B cell (primary cell): Measurements from ENCODE around the gene ATP1B2. TPM values are rescaled to one million over a fixed set of nuclear protein-coding genes. Genes with fewer than 3 reads are reported as not detected.
A peak's percentile ranks its signal among the peaks of the same experiment; 100 is the strongest.

ENCODE experiments used
- ATAC-seq: fragments of 200-7000 bp; cut with Tn5 transposase; one replicate; pipeline ENCODE4 v1.10.0; 2021; ENCODE audit warnings: low read depth, mild to moderate bottlenecking, moderate number of reproducible peaks, moderate library complexity
- CTCF ChIA-PET: fragments of 350-600 bp; sonication (Branson Sonifier 250); formaldehyde crosslinking; loops from one replicate; lab custom pipeline; 2021; ENCODE audit warnings: antibody characterized with exemption, inconsistent platforms; lab: Charles Lee
- POLR2A ChIA-PET: fragments of 350-600 bp; sonication (Branson Sonifier 250); formaldehyde crosslinking; loops from one replicate; lab custom pipeline; 2021; ENCODE audit warnings: antibody characterized with exemption; lab: Charles Lee
- DNase-seq: peaks from one replicate; pipeline ENCODE4 v3.0.0; 2013
- H2AFZ ChIP-seq: 2 replicates; pipeline ENCODE4 v1.6.1; 2012; ENCODE audit warnings: mild to moderate bottlenecking, low read depth, low read length; ENCODE audit not compliant: insufficient read depth, poor library complexity, severe bottlenecking
- H3K27ac ChIP-seq, 2 donors: 1 replicate in 1 of 2; 2 replicates in 1 of 2; pipeline ENCODE4 v1.5.1; 2012 to 2013; ENCODE audit warnings: low read length in 2 of 2, mild to moderate bottlenecking in 2 of 2, moderate library complexity in 1 of 2
- H3K27me3 ChIP-seq, 4 experiments: fragments of 200-600 bp in 1 of 4; sonication (generic) in 1 of 4; replicated peaks in 1 of 4; 1 replicate in 2 of 4; 2 replicates in 2 of 4; pipeline versions ENCODE4 v1.6.1 to v1.7.0; 2013 to 2016; ENCODE audit warnings: low read length in 3 of 4, mild to moderate bottlenecking in 2 of 4, mixed read lengths in 1 of 4, moderate library complexity in 1 of 4; ENCODE audit not compliant: insufficient read depth in 4 of 4, control insufficient read depth in 3 of 4; ENCODE audit errors: control extremely low read depth in 1 of 4
- H3K36me3 ChIP-seq, 2 experiments: replicated peaks in 1 of 2; 1 replicate in 1 of 2; 2 replicates in 1 of 2; pipeline versions ENCODE4 v1.6.1 to v1.7.1; 2013; ENCODE audit warnings: low read length in 1 of 2; ENCODE audit not compliant: insufficient read depth in 2 of 2, control insufficient read depth in 1 of 2; ENCODE audit errors: control extremely low read depth in 1 of 2, extremely low read depth in 1 of 2
- H3K4me1 ChIP-seq, 2 donors: fragments of 200-600 bp in 1 of 2; sonication (generic) in 1 of 2; 1 replicate in 1 of 2; 2 replicates in 1 of 2; pipeline versions ENCODE4 v1.5.1 to v1.6.1; 2013 to 2017; ENCODE audit warnings: low read length in 2 of 2; ENCODE audit not compliant: control insufficient read depth in 2 of 2, insufficient read depth in 2 of 2
- H3K4me2 ChIP-seq: replicated peaks from 2 replicates; pipeline ENCODE3; 2012; ENCODE audit warnings: mild to moderate bottlenecking, low read depth, low read length; ENCODE audit not compliant: poor library complexity, severe bottlenecking
- H3K4me3 ChIP-seq, 5 experiments: fragments of 200-600 bp in 1 of 5; sonication (generic) in 1 of 5; 1 replicate in 3 of 5; 2 replicates in 2 of 5; pipeline versions ENCODE4 v1.5.1 to v1.7.0; 2011 to 2016; ENCODE audit warnings: low read length in 4 of 5, mild to moderate bottlenecking in 4 of 5, low read depth in 2 of 5, control low read depth in 1 of 5, moderate library complexity in 1 of 5; ENCODE audit not compliant: insufficient read depth in 1 of 5; ENCODE audit errors: control extremely low read depth in 1 of 5, extremely low read depth in 1 of 5
- H3K79me2 ChIP-seq: fragments of 200-600 bp; sonication (generic); one replicate; pipeline ENCODE4 v1.6.0; 2016; ENCODE audit warnings: low read length; ENCODE audit not compliant: control insufficient read depth, insufficient read depth
- H3K9ac ChIP-seq: fragments of 200-600 bp; sonication (generic); 2 replicates; pipeline ENCODE4 v1.6.1; 2017; ENCODE audit warnings: mild to moderate bottlenecking, low read length, moderate library complexity
- H3K9me3 ChIP-seq, 3 donors: one replicate each; pipeline versions ENCODE4 v1.6.1 to v1.7.1; 2013; ENCODE audit warnings: low read length in 2 of 3; ENCODE audit not compliant: control insufficient read depth in 2 of 3, insufficient read depth in 1 of 3; ENCODE audit errors: control extremely low read depth in 1 of 3
- H4K20me1 ChIP-seq: 2 replicates; pipeline ENCODE4 v1.6.0; 2012; ENCODE audit warnings: mild to moderate bottlenecking, low read length; ENCODE audit not compliant: insufficient read depth, control insufficient read depth, poor library complexity, severe bottlenecking
- H3K27ac Mint-ChIP-seq: one replicate; pipeline ENCODE4 v1.8.0; 2021; ENCODE audit warnings: mixed read lengths
- H3K27me3 Mint-ChIP-seq: one replicate; pipeline ENCODE4 v1.8.0; 2021; ENCODE audit warnings: mixed read lengths
- H3K4me1 Mint-ChIP-seq: one replicate; pipeline ENCODE4 v1.8.0; 2021; ENCODE audit warnings: mixed read lengths
- H3K4me3 Mint-ChIP-seq: one replicate; pipeline ENCODE4 v1.8.0; 2021; ENCODE audit warnings: mixed read lengths
- H3K9me3 Mint-ChIP-seq: one replicate; pipeline ENCODE4 v1.8.0; 2022; ENCODE audit warnings: mixed read lengths; ENCODE audit not compliant: insufficient read depth
- EZH2 ChIP-seq: IDR thresholded peaks from 2 replicates; pipeline ENCODE4 v1.6.1; 2012; ENCODE audit warnings: borderline replicate concordance, low read depth, mild to moderate bottlenecking, moderate library complexity, low read length; ENCODE audit not compliant: insufficient read depth, poor library complexity, severe bottlenecking
- WGBS: methylation state at CpG from one replicate; pipeline ENCODE4 v1.1.5; 2013; ENCODE audit warnings: missing lambda C conversion rate; ENCODE audit not compliant: insufficient coverage; 5-methylcytosine and 5-hydroxymethylcytosine counted together
- intact Hi-C: fragments of 100-400 bp; cut with micrococcal nuclease; formaldehyde crosslinking; loops from one replicate; pipeline ENCODE4 v1.10.0; 2022
- polyA plus RNA-seq: library from polyadenylated mRNA; depleted of rRNA; stranded (reverse); fragments of >200 nt; gene quantifications from 2 replicates; pipeline ENCODE4 v1.2.3, GENCODE V29; 2012
- total RNA-seq, 2 donors: library from RNA; stranded (reverse); fragments of 120-200 nt in 1 of 2; gene quantifications; 1 replicate in 1 of 2; 2 replicates in 1 of 2; pipeline versions ENCODE4 v1.2.3 to v1.2.4, GENCODE V29; 2013 to 2022
- TF ChIP-seq, protein P1 (sequence below): fragments of 200-600 bp; IDR thresholded peaks from one replicate; pipeline ENCODE4 v1.8.0; 2022; ENCODE audit warnings: antibody characterized with exemption, mild to moderate bottlenecking

ATP1B2 gene
- total and polyA plus RNA-seq, 2 donors (not counting 1 experiment from before 2014, with no cell fraction given) = 0.39 TPM; not detected in 1

DNA sequence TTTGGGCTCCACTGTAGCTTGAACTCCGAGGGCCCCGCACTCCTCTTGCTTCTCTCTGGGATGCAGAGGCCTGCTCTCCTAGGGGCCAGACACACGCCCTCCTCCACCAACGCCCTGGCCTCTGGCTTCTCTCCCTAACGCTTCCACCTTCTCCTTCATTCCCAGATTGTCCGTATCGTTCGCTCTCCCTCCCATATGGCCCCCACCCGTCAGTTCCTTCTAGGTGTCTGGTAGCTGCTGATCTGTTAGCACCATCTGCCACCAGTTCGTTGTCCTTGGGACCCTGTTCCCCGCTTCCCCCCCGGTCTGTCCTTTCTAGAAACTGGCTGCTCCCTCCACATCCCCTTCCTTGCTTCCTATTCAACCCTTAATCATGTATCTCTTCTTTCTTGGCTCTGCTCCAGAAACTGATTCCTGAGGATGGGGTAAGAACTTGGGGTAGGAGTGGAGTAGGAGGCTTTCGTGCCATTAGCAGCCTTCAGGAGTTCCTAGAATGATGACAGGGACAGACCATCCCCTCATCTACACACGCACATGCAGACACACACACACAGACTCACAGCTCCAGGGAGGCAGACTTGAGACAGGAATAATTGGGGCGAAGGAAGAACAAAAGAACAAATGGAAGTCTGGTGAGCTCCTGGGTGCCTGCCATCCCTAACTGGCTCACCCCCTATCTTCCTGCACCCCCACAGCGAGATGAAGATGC lies 4.3 kb downstream of the ATP1B2 start:
- ChIA-PET POLR2A (interaction anchor here (0.6 kb wide), 1 partner anchor 417 kb away, joined by 4 read pairs; no protein-coding TSS in a partner anchor), CTCF (interaction anchor here (1.1 to 1.2 kb wide), 2 partner anchors 23 to 298 kb away, joined by 3 to 5 read pairs; no protein-coding TSS in a partner anchor)
- DNase-seq (no peak), ATAC-seq (no peak)
- Mint-ChIP-seq H3K27ac (no peak overlapping the region), H3K4me1 (peaks cover 16% of the 10 kb centered on the region), H3K9me3 (no peaks in the 10 kb centered on the region), H3K27me3 (peaks cover 36% of the 10 kb centered on the region), H3K4me3 (no peak overlapping the region)
- Histone ChIP-seq H3K27me3 (peaks cover 0 to 35% (median 22%) of the 10 kb centered on the region in 4 experiments), H3K36me3 (no peaks in the 10 kb centered on the region), H3K4me1 (peaks cover 17 to 21% of the 10 kb centered on the region in 2 donors), H3K79me2 (no peaks in the 10 kb centered on the region), H3K4me3 (no peak overlapping the region), H2AFZ (no peak overlapping the region), H3K4me2 (no peak overlapping the region), H3K9ac (no peak overlapping the region), H4K20me1 (no peaks in the 10 kb centered on the region), H3K27ac (no peak overlapping the region), H3K9me3 (peaks cover 0 to 6% (median 0%) of the 10 kb centered on the region in 3 donors)
- no peak for TF ChIP-seq EZH2
- TF ChIP-seq, protein P1, sequence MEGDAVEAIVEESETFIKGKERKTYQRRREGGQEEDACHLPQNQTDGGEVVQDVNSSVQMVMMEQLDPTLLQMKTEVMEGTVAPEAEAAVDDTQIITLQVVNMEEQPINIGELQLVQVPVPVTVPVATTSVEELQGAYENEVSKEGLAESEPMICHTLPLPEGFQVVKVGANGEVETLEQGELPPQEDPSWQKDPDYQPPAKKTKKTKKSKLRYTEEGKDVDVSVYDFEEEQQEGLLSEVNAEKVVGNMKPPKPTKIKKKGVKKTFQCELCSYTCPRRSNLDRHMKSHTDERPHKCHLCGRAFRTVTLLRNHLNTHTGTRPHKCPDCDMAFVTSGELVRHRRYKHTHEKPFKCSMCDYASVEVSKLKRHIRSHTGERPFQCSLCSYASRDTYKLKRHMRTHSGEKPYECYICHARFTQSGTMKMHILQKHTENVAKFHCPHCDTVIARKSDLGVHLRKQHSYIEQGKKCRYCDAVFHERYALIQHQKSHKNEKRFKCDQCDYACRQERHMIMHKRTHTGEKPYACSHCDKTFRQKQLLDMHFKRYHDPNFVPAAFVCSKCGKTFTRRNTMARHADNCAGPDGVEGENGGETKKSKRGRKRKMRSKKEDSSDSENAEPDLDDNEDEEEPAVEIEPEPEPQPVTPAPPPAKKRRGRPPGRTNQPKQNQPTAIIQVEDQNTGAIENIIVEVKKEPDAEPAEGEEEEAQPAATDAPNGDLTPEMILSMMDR = no peak
- WGBS = 94% methylated on average over 13 of the region's 16 CpGs
- intact Hi-C loops = no loop called here

- H3K4me2 ChIP-seq = no peak overlapping the region
- no peak overlapping the region for H3K4me3 Mint-ChIP-seq
Observed at GRCh38 chr17:7655541-7655840, 4.8 kb downstream of the ATP1B2 start.

More at GRCh38 chr17:7655541-7655840, 4.8 kb downstream of the ATP1B2 start:
- Mint-ChIP-seq H3K27me3 (peaks cover 30% of the 10 kb centered on the region), H3K4me1 (peaks cover 11% of the 10 kb centered on the region), H3K9me3 (no peaks in the 10 kb centered on the region), H3K27ac (no peak overlapping the region)
- DNase-seq = peak; percentile 53
- Histone ChIP-seq H3K9ac (no peak overlapping the region), H3K9me3 (peaks cover 0 to 6% (median 0%) of the 10 kb centered on the region in 3 donors), H3K27ac (no peak overlapping the region), H3K27me3 (peaks cover 0 to 30% (median 19%) of the 10 kb centered on the region in 4 experiments), H3K36me3 (no peaks in the 10 kb centered on the region), H3K4me3 (no peak overlapping the region), H3K4me1 (peaks cover 12 to 16% of the 10 kb centered on the region in 2 donors), H2AFZ (no peak overlapping the region), H3K79me2 (no peaks in the 10 kb centered on the region), H4K20me1 (no peaks in the 10 kb centered on the region)
- WGBS = 71% methylated on average over 14 of the region's 17 CpGs
- ChIA-PET CTCF (interaction anchor here (1.1 to 1.2 kb wide), 2 partner anchors 23 to 299 kb away, joined by 3 to 5 read pairs; no protein-coding TSS in a partner anchor), POLR2A (interaction anchor here (0.6 kb wide), 1 partner anchor 417 kb away, joined by 4 read pairs; no protein-coding TSS in a partner anchor)
- ATAC-seq = peak; percentile 35
- intact Hi-C loops = no loop called here
- TF ChIP-seq EZH2 = no peak
- TF ChIP-seq, protein P1 = no peak
